Endothelial cell of umbilical vein (primary cell): Measurements from ENCODE around the gene SRGAP1. TPM values are rescaled to one million over a fixed set of nuclear protein-coding genes. Genes with fewer than 3 reads are reported as not detected.

Source experiments
- BruUV-seq: library from RNA; stranded (reverse); fragments of 400-500 nt; replicated peaks from 2 replicates; lab custom pipeline; 2021; lab: Mats Ljungman, UMichigan
- CTCF ChIA-PET: fragments of 300-600, 350-600 bp; sonication (Branson Sonifier 250); formaldehyde crosslinking; loops from one replicate; lab custom pipeline; 2021; ENCODE audit warnings: antibody characterized with exemption, inconsistent platforms; lab: Charles Lee
- POLR2A ChIA-PET: fragments of 300-600, 350-600 bp; sonication (Branson Sonifier 250); formaldehyde crosslinking; loops from one replicate; lab custom pipeline; 2021; ENCODE audit warnings: antibody characterized with exemption, inconsistent platforms; lab: Charles Lee
- DNase-seq: peaks from one replicate; pipeline ENCODE4 v3.0.0-alpha.2; 2011; ENCODE audit warnings: low read depth, low spot score
- FAIRE-seq: peaks from 2 replicates; lab custom pipeline; 2011; peaks lifted over from hg19 to GRCh38; lab: Jason Lieb, UNC
- H2AFZ ChIP-seq: 2 replicates; pipeline ENCODE4 v1.6.0; 2012; ENCODE audit warnings: low read depth, low read length, control low read depth, inconsistent platforms
- H3K27ac ChIP-seq: 2 replicates; pipeline ENCODE4 v1.5.1; 2011; ENCODE audit warnings: low read depth, mild to moderate bottlenecking, control low read depth, low read length, moderate library complexity; ENCODE audit not compliant: insufficient read depth
- H3K27me3 ChIP-seq, 2 experiments: 2 replicates each; pipeline versions ENCODE4 v1.6.0 to v1.6.1; 2011; ENCODE audit warnings: low read length in 2 of 2, mixed read lengths in 1 of 2; ENCODE audit not compliant: control insufficient read depth in 2 of 2, insufficient read depth in 2 of 2
- H3K36me3 ChIP-seq, 2 experiments: 2 replicates in 1 of 2; 3 replicates in 1 of 2; pipeline ENCODE4 v1.5.1; 2011; ENCODE audit warnings: low read length in 2 of 2, mild to moderate bottlenecking in 1 of 2, moderate library complexity in 1 of 2; ENCODE audit not compliant: control insufficient read depth in 2 of 2, insufficient read depth in 2 of 2; ENCODE audit errors: extremely low read depth in 1 of 2
- H3K4me1 ChIP-seq: 3 replicates; pipeline ENCODE4 v1.5.1; 2011; ENCODE audit warnings: mild to moderate bottlenecking, low read length; ENCODE audit not compliant: control insufficient read depth, insufficient read depth; ENCODE audit errors: extremely low read depth
- H3K4me2 ChIP-seq: 2 replicates; pipeline ENCODE4 v1.6.1; 2011; ENCODE audit warnings: low read length, control low read depth, mixed read lengths; ENCODE audit not compliant: insufficient read depth
- H3K4me3 ChIP-seq, 3 experiments: fragments of 200-600 bp in 1 of 3; sonication (generic), shearing (Covaris generic) in 1 of 3; replicated peaks in 1 of 3; 2 replicates each; pipeline ENCODE4 v1.5.1; 2011 to 2016; ENCODE audit warnings: control low read depth in 3 of 3, low read length in 3 of 3, mild to moderate bottlenecking in 2 of 3, inconsistent platforms in 1 of 3, low read depth in 1 of 3, moderate library complexity in 1 of 3; ENCODE audit not compliant: insufficient read depth in 1 of 3
- H3K79me2 ChIP-seq: 2 replicates; pipeline ENCODE4 v1.6.0; 2012; ENCODE audit warnings: low read length, inconsistent platforms; ENCODE audit not compliant: control insufficient read depth, insufficient read depth
- H3K9ac ChIP-seq: replicated peaks from 2 replicates; pipeline ENCODE3; 2011; ENCODE audit warnings: low read length, control low read depth; ENCODE audit not compliant: insufficient read depth; ENCODE audit errors: extremely low read depth
- H3K9me1 ChIP-seq: replicated peaks from 3 replicates; pipeline ENCODE4 v1.6.0; 2011; ENCODE audit warnings: mild to moderate bottlenecking, low read length; ENCODE audit not compliant: control insufficient read depth, insufficient read depth; ENCODE audit errors: extremely low read depth
- H3K9me3 ChIP-seq: replicated peaks from 2 replicates; pipeline ENCODE4 v1.5.1; 2012; ENCODE audit warnings: low read length, inconsistent platforms; ENCODE audit not compliant: control insufficient read depth, insufficient read depth
- H4K20me1 ChIP-seq: replicated peaks from 2 replicates; pipeline ENCODE3; 2011; ENCODE audit warnings: mild to moderate bottlenecking, low read length; ENCODE audit not compliant: control insufficient read depth, insufficient read depth; ENCODE audit errors: extremely low read depth
- CTCF ChIP-seq, 2 donors: IDR thresholded peaks; 1 replicate in 1 of 2; 2 replicates in 1 of 2; pipeline ENCODE4 v1.5.1; 2011; ENCODE audit warnings: low read length in 2 of 2, mild to moderate bottlenecking in 2 of 2, moderate library complexity in 2 of 2, control low read depth in 1 of 2, inconsistent platforms in 1 of 2, low read depth in 1 of 2; ENCODE audit not compliant: insufficient read depth in 1 of 2; ENCODE audit errors: extremely low read depth in 1 of 2
- EZH2 ChIP-seq: IDR thresholded peaks from 2 replicates; pipeline ENCODE4 v1.6.1; 2012; ENCODE audit warnings: borderline replicate concordance, low read depth, mild to moderate bottlenecking, moderate library complexity, low read length, inconsistent platforms; ENCODE audit not compliant: severe bottlenecking
- FOS ChIP-seq: IDR thresholded peaks from 2 replicates; pipeline ENCODE4 v1.6.1; 2011; ENCODE audit warnings: mild to moderate bottlenecking, low read length, moderate library complexity, borderline replicate concordance; ENCODE audit not compliant: insufficient read depth
- GATA2 ChIP-seq: IDR thresholded peaks from 2 replicates; pipeline ENCODE4 v1.7.0; 2011; ENCODE audit warnings: low read depth, mild to moderate bottlenecking, moderate library complexity, mixed read lengths, low read length; ENCODE audit not compliant: insufficient read length, insufficient read depth
- JUN ChIP-seq: IDR thresholded peaks from 2 replicates; pipeline ENCODE4 v1.6.1; 2011; ENCODE audit warnings: borderline replicate concordance, low read depth; ENCODE audit not compliant: insufficient read length, insufficient read depth
- MYC ChIP-seq: IDR thresholded peaks from one replicate; pipeline ENCODE4 v1.6.1; 2011; ENCODE audit warnings: mild to moderate bottlenecking, low read depth, low read length
- POLR2A ChIP-seq: IDR thresholded peaks from 2 replicates; pipeline ENCODE4 v1.6.1; 2012; ENCODE audit warnings: low read depth, mild to moderate bottlenecking, control low read depth, low read length
- POLR2AphosphoS5 ChIP-seq: IDR thresholded peaks from 2 replicates; pipeline ENCODE4 v1.6.1; 2012; ENCODE audit warnings: low read depth, mild to moderate bottlenecking, control low read depth, low read length, moderate library complexity; ENCODE audit not compliant: insufficient read depth
- dilution Hi-C: fragments of 300-500 bp; cut with MboI; formaldehyde crosslinking; loops from one replicate; pipeline ENCODE4 v1.15.0; 2019; ENCODE audit warnings: low sequenced_read_pairs; ENCODE audit not compliant: extremely low pct_ligation_motif_present
- intact Hi-C: fragments of 100-400 bp; cut with micrococcal nuclease; formaldehyde crosslinking; loops from one replicate; pipeline ENCODE4 v1.10.0; 2022
- polyA plus RNA-seq, 4 experiments: library from polyadenylated mRNA; depleted of rRNA in 3 of 4; stranded (reverse) in 3 of 4; unstranded in 1 of 4; fragments of >200 nt; gene quantifications; 2 replicates each; pipeline versions ENCODE4 v1.2.1 to v1.2.3, GENCODE V29; 2011 to 2012; ENCODE audit warnings: missing spikeins in 1 of 4
- total RNA-seq: library from RNA; stranded (reverse); gene quantifications from 2 replicates; pipeline ENCODE4 v1.2.3, GENCODE V29; 2021
- TF ChIP-seq, protein P1 (sequence below): IDR thresholded peaks from 2 replicates; pipeline ENCODE4 v1.6.1; 2011; ENCODE audit not compliant: insufficient read depth, insufficient read length

The SRGAP1 gene
- total and polyA plus RNA-seq, 2 donors (not counting 3 experiments of a cell fraction or from before 2014, with no cell fraction given), result 4.9 to 16.3 TPM

- H3K9me3 ChIP-seq, result no peaks in the 10 kb centered on the region
Observed at GRCh38 chr12:64142784-64143183, 298.3 kb downstream of the SRGAP1 start.

DNA sequence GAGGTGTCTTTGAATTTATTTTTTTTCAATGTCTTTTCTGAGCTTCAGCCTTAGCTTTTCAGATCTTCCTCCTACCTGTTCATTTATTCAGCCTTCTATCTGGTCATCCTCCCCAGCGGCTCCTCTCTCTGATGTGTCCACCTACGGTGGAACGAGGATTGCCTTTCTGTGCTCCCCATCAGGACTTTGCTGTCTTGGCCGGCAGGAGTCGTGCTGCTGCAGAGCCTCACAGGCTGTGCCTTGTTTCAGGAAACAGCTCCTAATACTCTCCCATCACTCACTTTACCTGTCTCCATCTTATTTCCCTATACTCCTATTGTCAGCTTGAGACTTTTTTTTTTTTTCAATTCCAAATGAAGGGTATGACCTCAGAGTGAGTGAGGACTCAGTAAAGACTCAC is 300.7 kb downstream of the SRGAP1 start:
- no peak for TF ChIP-seq GATA2
- TF ChIP-seq, protein P1, sequence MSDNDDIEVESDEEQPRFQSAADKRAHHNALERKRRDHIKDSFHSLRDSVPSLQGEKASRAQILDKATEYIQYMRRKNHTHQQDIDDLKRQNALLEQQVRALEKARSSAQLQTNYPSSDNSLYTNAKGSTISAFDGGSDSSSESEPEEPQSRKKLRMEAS, result no peak
- TF ChIP-seq JUN, result no peak
- TF ChIP-seq MYC, result no peak
- no peak for TF ChIP-seq EZH2
- no peak for TF ChIP-seq CTCF (IDR thresholded peaks at IDR 0.05; ENCODE audit: extremely low read depth in 1 of 2, insufficient read depth in 1 of 2, low read depth in 1 of 2, low read length in 2 of 2)
- TF ChIP-seq POLR2A, result no peak
- no peak for TF ChIP-seq POLR2AphosphoS5
- TF ChIP-seq FOS, result no peak
- Histone ChIP-seq H3K9ac (no peak overlapping the region), H3K79me2 (no peaks in the 10 kb centered on the region), H3K4me1 (no peaks in the 10 kb centered on the region), H3K27me3 (no peaks in the 10 kb centered on the region), H2AFZ (no peak overlapping the region), H3K9me3 (no peaks in the 10 kb centered on the region), H4K20me1 (no peaks in the 10 kb centered on the region), H3K36me3 (peaks cover 0 to 2% of the 10 kb centered on the region in 2 experiments), H3K9me1 (no peaks in the 10 kb centered on the region), H3K27ac (no peak overlapping the region), H3K4me2 (no peak overlapping the region), H3K4me3 (no peak overlapping the region)
- dilution Hi-C loops, result no loop called here
- ChIA-PET CTCF (interaction anchor here (0.6 to 1.9 kb wide), 3 partner anchors 11 to 1640 kb away, joined by 3 to 5 read pairs (median 3); no protein-coding TSS in a partner anchor), POLR2A (no interaction called here)
- BruUV-seq, result no TSS peak
- intact Hi-C loops, result no loop called here
- DNase-seq, result no peak
- no peak for FAIRE-seq

More at GRCh38 chr12:64142784-64143183, 298.3 kb downstream of the SRGAP1 start:
- intact Hi-C loops, result no loop called here
- Histone ChIP-seq H3K9me1 (no peaks in the 10 kb centered on the region), H3K27me3 (no peaks in the 10 kb centered on the region), H3K36me3 (peaks cover 0 to 2% of the 10 kb centered on the region in 2 experiments), H3K4me1 (no peaks in the 10 kb centered on the region), H3K27ac (no peak overlapping the region), H3K4me3 (no peak overlapping the region), H2AFZ (no peak overlapping the region), H4K20me1 (no peaks in the 10 kb centered on the region), H3K9ac (no peak overlapping the region), H3K4me2 (no peak overlapping the region), H3K79me2 (no peaks in the 10 kb centered on the region)
- no peak for FAIRE-seq
- CTCF ChIA-PET, result interaction anchor here (1.4 kb wide), 1 partner anchor 299 kb away, joined by 3 read pairs; no protein-coding TSS in a partner anchor
- no TSS peak for BruUV-seq
- TF ChIP-seq POLR2A, result no peak
- no peak for TF ChIP-seq GATA2
- TF ChIP-seq MYC, result no peak
- TF ChIP-seq FOS, result no peak
- no peak for TF ChIP-seq EZH2
- dilution Hi-C loops, result no loop called here
- POLR2A ChIA-PET, result no interaction called here
- no peak for DNase-seq
